Activated CD8-positive, alpha-beta memory T cell treated with anti-CD3 and anti-CD28 coated beads, Interleukin-2, amount 50 U/mL, for 24 hours (primary cell): ENCODE data around the gene ARHGAP26.

Experiments used
- DNase-seq: peaks from one replicate; pipeline ENCODE4 v3.0.0-alpha.2; 2020; ENCODE audit errors: extremely low read depth

Gene ARHGAP26

GRCh38 chr5:143016777-143017516, 246.8 kb downstream of the ARHGAP26 start:
- DNase-seq: no peak

DNA sequence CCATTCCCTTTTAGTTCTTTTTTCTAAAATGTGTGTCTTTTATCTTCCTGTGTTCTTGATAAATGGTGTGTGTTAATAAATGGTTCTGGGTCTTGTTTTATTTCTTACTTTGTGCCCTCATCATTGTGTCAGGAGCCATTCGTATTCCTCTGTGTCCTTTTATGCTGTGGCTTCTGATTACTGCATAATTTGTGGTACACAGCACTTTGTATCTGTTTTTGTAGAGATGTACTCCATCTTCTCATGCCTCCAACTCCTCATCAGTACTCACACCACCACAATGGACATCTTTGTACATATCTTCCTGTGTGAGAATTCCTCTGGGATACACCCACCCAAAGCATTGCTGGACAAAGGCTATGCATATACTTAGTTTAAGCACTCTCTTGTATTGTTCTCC, 247.4 kb downstream of the ARHGAP26 start:
- no peak for DNase-seq

- DNase-seq: no peak
Measured at GRCh38 chr5:143017992-143018391, 247.8 kb downstream of the ARHGAP26 start.

DNA sequence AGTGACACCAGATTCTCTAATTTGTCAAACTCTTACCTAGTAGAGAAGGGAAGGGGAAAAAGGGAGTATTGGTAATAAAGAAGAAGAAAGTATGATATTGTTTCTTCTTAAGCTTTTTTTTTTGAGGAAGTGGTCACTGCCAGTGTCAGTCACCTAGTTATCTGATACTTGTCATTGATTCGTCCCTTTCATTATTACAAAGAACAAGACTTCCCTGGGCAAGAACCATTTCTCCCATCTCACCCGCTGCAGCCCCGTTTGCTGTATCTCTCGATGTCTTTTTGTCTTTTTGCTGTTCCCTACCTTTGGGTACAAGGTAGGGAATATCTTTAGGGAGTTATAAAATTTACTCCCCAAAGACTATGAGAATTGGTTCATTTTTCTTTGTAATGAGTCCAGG, 249.0 kb downstream of the ARHGAP26 start:
- DNase-seq: no peak

- DNase-seq: no peak
Measured at GRCh38 chr5:143019614-143020515, 249.7 kb downstream of the ARHGAP26 start.

DNA sequence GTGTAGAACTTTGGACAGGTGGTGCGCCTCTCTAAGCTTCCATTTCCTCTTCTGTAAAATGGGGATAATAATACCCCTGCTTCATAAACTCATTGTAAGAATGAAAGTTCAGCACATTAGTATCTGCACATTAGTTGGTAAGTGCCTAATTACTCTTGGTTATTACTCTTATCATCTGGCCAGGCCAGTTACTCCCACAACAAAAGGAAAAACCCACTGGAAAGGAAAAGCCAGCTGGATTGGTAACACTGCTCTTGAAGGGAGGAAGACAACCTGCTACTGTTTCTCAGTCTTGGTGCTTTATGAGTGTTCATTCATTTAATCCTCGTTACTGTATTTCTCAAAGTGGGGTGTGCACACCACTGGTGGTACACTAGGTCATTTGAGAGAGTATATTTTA, 251.4 kb downstream of the ARHGAP26 start:
- no peak for DNase-seq

DNA sequence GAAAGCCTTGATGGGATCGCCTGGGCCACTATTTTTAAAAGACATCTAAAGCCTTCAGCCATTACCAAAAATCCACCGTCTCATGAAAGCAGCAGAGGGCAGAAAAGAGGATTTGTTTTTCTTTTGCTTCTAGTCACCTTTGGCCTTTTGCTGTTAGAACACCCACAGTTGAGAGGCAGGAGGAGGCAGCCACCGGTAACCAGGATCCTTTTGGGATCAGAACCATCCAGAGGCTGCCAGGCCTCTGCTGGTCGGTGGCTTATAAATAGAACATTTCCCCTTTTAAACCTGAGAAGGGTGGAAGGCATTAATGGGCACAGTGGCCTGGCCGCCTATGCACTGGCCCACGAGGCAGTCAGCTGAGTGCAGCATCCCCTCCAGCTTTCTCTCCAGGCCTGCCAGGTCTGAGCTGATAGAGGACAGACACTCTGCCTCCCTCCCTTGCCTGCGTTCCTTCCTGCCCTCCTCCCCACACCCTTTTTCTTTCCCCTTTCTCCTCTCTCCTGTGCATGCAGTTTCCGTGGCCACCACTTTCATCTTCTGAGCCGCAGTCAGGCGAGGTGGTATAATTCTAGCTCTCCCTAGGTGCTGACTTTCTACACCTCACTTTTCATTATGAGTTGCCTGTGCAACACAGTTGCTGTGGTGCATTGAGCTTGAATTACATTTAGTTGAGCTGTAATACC, 253.4 kb downstream of the ARHGAP26 start:
- no peak for DNase-seq

GRCh38 chr5:143024228-143024920, 254.2 kb downstream of the ARHGAP26 start:
- DNase-seq: no peak

GRCh38 chr5:143025376-143025775, 255.2 kb downstream of the ARHGAP26 start:
- DNase-seq: no peak

DNA sequence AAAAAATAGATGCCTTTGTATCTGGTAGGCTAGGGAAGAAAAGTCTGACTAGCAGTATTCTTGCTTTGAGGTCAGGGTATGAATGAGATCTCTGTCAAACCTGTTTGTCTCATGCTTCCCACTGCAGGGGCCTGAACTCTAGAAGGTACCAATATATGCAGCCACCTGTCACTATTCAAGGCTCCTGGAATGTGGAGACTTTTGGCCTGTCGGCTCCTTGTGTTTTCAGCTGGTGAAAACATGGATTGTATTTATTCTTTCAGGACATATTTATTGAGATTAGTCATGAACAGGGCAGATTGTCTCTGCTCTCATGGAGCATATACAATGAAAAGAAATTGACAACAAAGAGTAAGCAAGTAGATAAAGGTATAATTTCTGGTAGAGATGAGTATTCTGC, 255.8 kb downstream of the ARHGAP26 start:
- DNase-seq: no peak

DNA sequence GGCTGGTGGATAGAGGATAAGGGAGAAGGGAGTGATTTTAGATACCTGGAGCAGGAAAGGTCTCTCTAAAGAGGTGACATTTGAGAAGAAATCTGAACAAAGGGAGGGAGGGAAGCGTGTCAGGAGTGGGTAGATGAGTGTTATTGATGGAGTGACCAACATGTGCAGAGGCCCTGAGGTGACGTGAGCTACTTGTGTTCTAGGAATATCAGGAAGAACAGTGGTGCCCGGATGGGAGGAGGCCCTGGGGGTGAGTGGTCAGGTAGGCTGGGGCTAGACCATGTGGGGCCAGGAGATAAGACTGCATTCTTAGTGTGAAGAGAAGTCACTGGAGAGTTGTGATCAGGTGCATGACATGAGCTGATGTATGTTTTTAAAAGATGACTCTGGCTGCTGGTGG, 256.2 kb downstream of the ARHGAP26 start:
- no peak for DNase-seq

GRCh38 chr5:143029293-143029692, 259.1 kb downstream of the ARHGAP26 start:
- DNase-seq: no peak

- DNase-seq: no peak
Measured at GRCh38 chr5:143030349-143030748, 260.2 kb downstream of the ARHGAP26 start.

DNA sequence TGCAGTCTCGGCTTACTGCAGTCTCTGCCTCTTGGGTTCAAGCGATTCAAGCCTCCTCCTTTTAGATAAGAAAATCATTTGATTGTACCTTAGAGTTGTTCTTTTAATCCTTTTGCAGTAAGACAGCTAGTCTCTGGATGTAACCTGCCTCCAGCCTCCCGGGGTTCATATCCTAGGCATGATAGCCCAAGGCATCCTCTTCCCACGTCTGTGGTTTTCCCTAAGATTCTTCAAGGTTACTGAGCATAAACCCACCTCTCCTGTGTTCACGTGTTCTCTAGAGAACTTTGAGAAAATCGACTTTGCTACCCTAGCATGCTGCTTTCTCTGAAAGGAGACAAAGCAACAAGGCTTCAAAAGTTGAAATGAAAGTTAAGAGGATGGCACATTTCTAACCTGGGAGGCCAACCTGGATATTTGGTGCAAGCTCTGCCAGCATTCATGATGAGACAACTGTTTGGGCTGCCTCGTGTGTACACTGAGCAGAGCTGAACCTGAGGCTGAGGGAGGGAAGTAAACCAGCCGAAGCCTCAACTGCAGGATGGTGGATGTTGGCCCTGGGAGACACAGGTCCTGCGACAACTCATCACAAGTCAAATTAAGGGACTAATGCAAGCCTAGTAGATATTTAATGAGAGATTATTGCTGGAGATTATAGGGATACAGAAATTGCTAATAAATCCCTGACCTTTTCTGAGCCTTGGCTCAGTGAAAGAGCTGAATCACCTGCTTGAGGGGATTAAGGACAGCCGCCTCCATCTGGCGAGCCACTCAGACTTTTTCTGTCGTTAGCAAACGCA, 261.8 kb downstream of the ARHGAP26 start:
- no peak for DNase-seq

DNA sequence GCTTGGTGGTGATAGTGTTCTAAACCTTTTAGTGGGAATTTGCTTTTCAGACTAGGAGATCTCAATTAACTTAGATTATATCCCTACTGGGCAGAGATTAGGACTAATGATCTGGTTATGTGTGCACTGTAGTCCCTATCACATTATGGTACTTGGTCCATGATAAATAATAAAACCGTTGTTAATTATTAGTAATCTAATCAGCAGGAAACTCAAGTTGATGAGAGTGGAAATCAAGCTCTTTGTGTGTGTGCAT, 262.3 kb downstream of the ARHGAP26 start:
- no peak for DNase-seq

DNA sequence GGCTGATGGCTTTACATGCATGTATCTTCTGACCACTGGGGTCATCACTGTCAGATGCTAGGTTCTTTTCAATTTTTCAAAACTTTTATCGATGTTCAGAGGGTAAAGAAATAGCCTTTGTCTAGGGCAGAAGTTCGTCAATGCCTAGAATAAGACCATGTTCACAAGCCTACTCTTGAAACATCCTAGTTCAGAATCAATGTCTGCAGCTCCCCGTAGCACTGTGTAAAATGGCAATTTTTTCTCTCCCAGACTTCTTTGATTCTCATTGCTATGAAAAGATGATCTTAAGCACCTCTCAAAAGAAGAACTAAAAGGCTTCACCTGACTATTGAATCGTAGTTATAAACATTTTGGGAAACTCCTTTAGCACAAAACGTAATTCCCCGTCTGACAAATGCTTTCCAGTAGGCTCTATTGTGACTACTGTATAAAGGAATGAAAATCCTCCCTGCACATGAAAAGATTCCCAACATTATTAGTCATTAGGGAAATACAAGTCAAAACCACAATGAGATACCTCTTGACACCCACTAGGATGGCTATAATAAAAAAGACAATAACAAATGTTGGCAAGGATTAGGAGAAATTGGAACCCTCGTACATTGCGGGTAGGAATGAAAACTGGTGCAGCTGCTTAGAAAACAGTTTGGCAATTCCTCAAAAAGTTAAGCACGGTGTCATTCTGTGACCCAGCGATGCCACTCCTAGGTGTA, 263.5 kb downstream of the ARHGAP26 start:
- DNase-seq: no peak

GRCh38 chr5:143036146-143036927, 266.2 kb downstream of the ARHGAP26 start:
- DNase-seq: no peak

- DNase-seq: no peak
Measured at GRCh38 chr5:143037071-143037470, 266.9 kb downstream of the ARHGAP26 start.

GRCh38 chr5:143037708-143038107, 267.5 kb downstream of the ARHGAP26 start:
- DNase-seq: no peak

DNA sequence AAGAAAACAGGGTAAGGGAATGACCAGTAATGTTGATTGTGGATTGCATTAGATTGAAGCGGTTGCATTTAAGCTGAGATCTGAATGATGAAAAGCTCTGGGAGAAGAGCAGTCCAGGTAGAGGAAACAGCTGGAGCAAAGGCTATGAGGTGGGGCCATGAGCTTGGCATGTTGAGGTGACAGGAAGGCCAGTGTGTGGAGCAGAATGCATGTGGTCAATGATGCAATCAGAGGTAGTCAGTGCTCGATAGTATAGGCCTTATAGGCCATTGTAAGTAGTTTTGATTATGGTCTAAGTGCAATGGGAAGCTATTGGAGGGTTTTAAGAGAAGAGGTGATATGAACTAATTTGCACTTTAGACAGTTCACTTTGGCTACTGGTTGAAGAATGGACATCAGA, 270.4 kb downstream of the ARHGAP26 start:
- no peak for DNase-seq
